KMS-11 (cell line): ENCODE data around the gene KCNJ3.

Experiments used
- H2AFZ ChIP-seq: fragments of 200-600 bp; sonication (generic); 2 replicates; pipeline ENCODE4 v1.6.1; 2016; ENCODE audit warnings: antibody characterized with exemption, mixed run types, low read depth
- H3K27ac ChIP-seq: fragments of 200-600 bp; sonication (generic); 2 replicates; pipeline ENCODE4 v1.6.1; 2016; ENCODE audit warnings: mild to moderate bottlenecking, mixed run types
- H3K27me3 ChIP-seq: fragments of 200-600 bp; sonication (generic); 2 replicates; pipeline ENCODE4 v1.6.1; 2017; ENCODE audit warnings: mild to moderate bottlenecking, low read depth, mixed run types, moderate library complexity; ENCODE audit not compliant: insufficient read depth
- H3K36me3 ChIP-seq: fragments of 200-600 bp; sonication (generic); 2 replicates; pipeline ENCODE4 v1.6.1; 2017; ENCODE audit warnings: mild to moderate bottlenecking, mixed run types; ENCODE audit not compliant: insufficient read depth
- H3K4me1 ChIP-seq: fragments of 200-600 bp; sonication (generic); 2 replicates; pipeline ENCODE4 v1.6.1; 2016; ENCODE audit warnings: mild to moderate bottlenecking, low read depth, mixed run types; ENCODE audit not compliant: poor library complexity, severe bottlenecking
- H3K4me2 ChIP-seq: fragments of 200-600 bp; sonication (generic); 2 replicates; pipeline ENCODE4 v1.7.0; 2016; ENCODE audit warnings: mild to moderate bottlenecking, mixed run types
- H3K4me3 ChIP-seq: fragments of 200-600 bp; sonication (generic); IDR thresholded peaks from 2 replicates; pipeline ENCODE4 v1.6.1; 2017; ENCODE audit warnings: low read depth, low read length, mixed read lengths; ENCODE audit not compliant: insufficient read depth
- H3K79me2 ChIP-seq: fragments of 200-600 bp; sonication (generic); 2 replicates; pipeline ENCODE4 v1.6.1; 2016; ENCODE audit warnings: low read depth, mixed run types; ENCODE audit not compliant: insufficient read depth
- H3K9ac ChIP-seq: fragments of 200-600 bp; sonication (generic); 2 replicates; pipeline ENCODE4 v1.6.1; 2016; ENCODE audit warnings: mild to moderate bottlenecking, mixed run types
- H4K20me1 ChIP-seq: fragments of 200-600 bp; sonication (generic); 2 replicates; pipeline ENCODE4 v1.6.1; 2016; ENCODE audit warnings: mild to moderate bottlenecking, mixed run types; ENCODE audit not compliant: insufficient read depth
- CTCF ChIP-seq: fragments of 200-600 bp; sonication (generic); conservative IDR thresholded peaks from 2 replicates; pipeline ENCODE4 v1.6.1; 2017; ENCODE audit warnings: low read depth, mild to moderate bottlenecking, antibody characterized with exemption, low read length, moderate library complexity, mixed read lengths

KCNJ3 gene

GRCh38 chr2:154804451-154804850 lies 106.0 kb downstream of the KCNJ3 start:
- Histone ChIP-seq H3K9ac (no peak overlapping the region), H3K4me1 (no peaks in the 10 kb centered on the region), H3K4me2 (no peak overlapping the region), H2AFZ (no peak overlapping the region), H3K27me3 (no peaks in the 10 kb centered on the region), H3K27ac (no peak overlapping the region), H3K79me2 (no peaks in the 10 kb centered on the region), H3K36me3 (no peaks in the 10 kb centered on the region), H4K20me1 (no peaks in the 10 kb centered on the region), H3K4me3 (no peak overlapping the region)
- TF ChIP-seq CTCF = no peak

- Histone ChIP-seq H3K79me2 (no peaks in the 10 kb centered on the region), H4K20me1 (no peaks in the 10 kb centered on the region), H3K4me3 (no peak overlapping the region), H3K27ac (no peak overlapping the region), H3K4me2 (no peak overlapping the region), H3K9ac (no peak overlapping the region), H2AFZ (no peak overlapping the region), H3K36me3 (no peaks in the 10 kb centered on the region), H3K4me1 (no peaks in the 10 kb centered on the region), H3K27me3 (no peaks in the 10 kb centered on the region)
- no peak for TF ChIP-seq CTCF
Measured at GRCh38 chr2:154813636-154814035, 115.1 kb downstream of the KCNJ3 start.

DNA sequence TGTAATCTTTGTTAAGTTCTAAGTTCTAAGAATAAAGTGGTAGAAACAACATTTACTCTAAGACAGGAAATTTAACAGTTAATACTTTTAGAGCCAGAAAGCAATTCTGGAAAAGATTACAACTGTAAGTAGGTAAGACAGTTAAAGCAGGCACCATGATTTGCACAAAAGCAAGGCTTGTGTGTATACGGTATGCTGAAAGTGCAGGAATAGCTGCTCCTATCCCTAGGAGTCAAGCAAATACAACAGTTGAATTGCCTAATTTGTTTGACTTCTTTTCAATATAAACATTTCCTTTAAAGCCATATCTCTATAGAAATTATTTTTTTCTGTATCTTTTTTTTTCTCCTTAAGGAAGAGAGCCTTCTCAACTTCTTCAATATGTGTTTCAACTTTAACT lies 116.4 kb downstream of the KCNJ3 start:
- TF ChIP-seq CTCF = no peak
- H3K4me2 ChIP-seq = no peak overlapping the region
- no peaks in the 10 kb centered on the region for H3K27me3 ChIP-seq
- no peaks in the 10 kb centered on the region for H3K36me3 ChIP-seq
- H2AFZ ChIP-seq = no peak overlapping the region
- no peaks in the 10 kb centered on the region for H4K20me1 ChIP-seq
- no peak overlapping the region for H3K9ac ChIP-seq
- no peaks in the 10 kb centered on the region for H3K4me1 ChIP-seq
- H3K27ac ChIP-seq = no peak overlapping the region
- no peak overlapping the region for H3K4me3 ChIP-seq
- no peaks in the 10 kb centered on the region for H3K79me2 ChIP-seq

DNA sequence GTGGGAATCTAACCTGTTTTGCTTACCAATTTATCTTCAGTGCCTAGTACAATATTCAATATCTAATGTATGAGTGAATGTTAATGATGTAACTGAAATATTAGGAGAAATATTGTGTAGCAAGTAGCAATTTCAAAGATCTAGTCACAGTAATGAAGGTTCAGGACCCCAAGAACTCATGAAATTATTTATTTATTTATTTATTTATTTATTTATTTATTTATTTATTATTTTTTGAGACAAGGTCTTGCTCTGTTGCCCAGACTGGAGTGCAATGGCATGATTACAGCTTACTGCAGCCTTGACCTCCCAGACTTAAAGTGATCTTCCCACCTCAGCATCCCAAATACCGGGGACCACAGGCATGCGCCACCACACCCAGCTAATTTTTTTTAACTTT lies 126.9 kb downstream of the KCNJ3 start:
- H3K36me3 ChIP-seq = no peaks in the 10 kb centered on the region
- no peaks in the 10 kb centered on the region for H3K79me2 ChIP-seq
- H2AFZ ChIP-seq = no peak overlapping the region
- no peak overlapping the region for H3K4me2 ChIP-seq
- no peaks in the 10 kb centered on the region for H3K27me3 ChIP-seq
- H3K4me1 ChIP-seq = no peaks in the 10 kb centered on the region
- no peak for TF ChIP-seq CTCF
- no peak overlapping the region for H3K9ac ChIP-seq
- H3K27ac ChIP-seq = no peak overlapping the region
- H4K20me1 ChIP-seq = no peaks in the 10 kb centered on the region
- no peak overlapping the region for H3K4me3 ChIP-seq

- H2AFZ ChIP-seq = no peak overlapping the region; the same call in 1 of the 2 replicates
- no peak overlapping the region for H3K27ac ChIP-seq
- no peak for TF ChIP-seq CTCF
- no peaks in the 10 kb centered on the region for H3K36me3 ChIP-seq
- H3K4me2 ChIP-seq = no peak overlapping the region
- H3K27me3 ChIP-seq = no peaks in the 10 kb centered on the region
- no peak overlapping the region for H3K9ac ChIP-seq
- no peaks in the 10 kb centered on the region for H3K4me1 ChIP-seq
- H3K4me3 ChIP-seq = no peak overlapping the region
- no peaks in the 10 kb centered on the region for H4K20me1 ChIP-seq
- no peaks in the 10 kb centered on the region for H3K79me2 ChIP-seq
Measured at GRCh38 chr2:154826827-154827226, 128.3 kb downstream of the KCNJ3 start.
